ENCODE data around the gene MACO1. TPM values are rescaled to one million over a fixed set of nuclear protein-coding genes. Genes with fewer than 3 reads are reported as not detected.

MACO1 gene
- total and polyA plus RNA-seq, 2 donors from 2014 or later, result 12.1 to 19.3 TPM

- Histone ChIP-seq H3K4me1 (ENCODE audit: control insufficient read depth in 2 of 3, insufficient read depth in 2 of 3, low read depth in 1 of 3, low read length in 3 of 3) (peaks cover 0 to 4% (median 0%) of the 10 kb centered on the region in 3 donors), H3K27ac (ENCODE audit: low read depth in 2 of 2, low read length in 2 of 2) (no peak overlapping the region), H3K36me3 (ENCODE audit: control insufficient read depth in 2 of 3, insufficient read depth in 3 of 3, low read length in 3 of 3) (no peaks in the 10 kb centered on the region), H3K4me3 (ENCODE audit: low read length in 3 of 3) (no peak overlapping the region), H3K9ac (ENCODE audit: low read length in 3 of 3) (no peak overlapping the region), H3K9me3 (ENCODE audit: control insufficient read depth in 2 of 3, insufficient read depth in 1 of 3, low read length in 3 of 3) (peaks cover 0 to 9% (median 0%) of the 10 kb centered on the region in 3 donors), H3K27me3 (ENCODE audit: control insufficient read depth, insufficient read depth, low read length) (no peaks in the 10 kb centered on the region)
- FAIRE-seq, result no peak
- DNase-seq, result peak in 2 of 5 donors; percentile 59 to 72
- intact Hi-C loops (cut with DNase I), result no loop called here
- TF ChIP-seq CTCF (IDR thresholded peaks at IDR 0.05; ENCODE audit: borderline replicate concordance, extremely low read depth, insufficient read depth), result no peak
Observed at GRCh38 chr1:25522031-25522655, 91.4 kb downstream of the MACO1 start.

GRCh38 chr1:25523542-25523941 is 92.8 kb downstream of the MACO1 start:
- DNase-seq, result peak in 1 of 5 donors; percentile 48
- intact Hi-C loops (cut with DNase I), result no loop called here
- no peak overlapping the region for H3K4me3 ChIP-seq (ENCODE audit: low read length in 3 of 3)

GRCh38 chr1:25524568-25525360 is 94.1 kb downstream of the MACO1 start:
- no peak for FAIRE-seq
- TF ChIP-seq CTCF (IDR thresholded peaks at IDR 0.05; ENCODE audit: borderline replicate concordance, extremely low read depth, insufficient read depth), result no peak
- Histone ChIP-seq H3K27me3 (ENCODE audit: control insufficient read depth, insufficient read depth, low read length) (no peaks in the 10 kb centered on the region), H3K4me1 (ENCODE audit: control insufficient read depth in 2 of 3, insufficient read depth in 2 of 3, low read depth in 1 of 3, low read length in 3 of 3) (peaks cover 0 to 4% (median 0%) of the 10 kb centered on the region in 3 donors), H3K4me3 (ENCODE audit: low read length in 3 of 3) (no peak overlapping the region), H3K9me3 (ENCODE audit: control insufficient read depth in 2 of 3, insufficient read depth in 1 of 3, low read length in 3 of 3) (peaks cover 0 to 9% (median 0%) of the 10 kb centered on the region in 3 donors), H3K9ac (ENCODE audit: low read length in 3 of 3) (no peak overlapping the region), H3K36me3 (ENCODE audit: control insufficient read depth in 2 of 3, insufficient read depth in 3 of 3, low read length in 3 of 3) (no peaks in the 10 kb centered on the region), H3K27ac (ENCODE audit: low read depth in 2 of 2, low read length in 2 of 2) (no peak overlapping the region)
- intact Hi-C loops (cut with DNase I), result no loop called here
- DNase-seq, result no peak

More at GRCh38 chr1:25523542-25523941, 92.8 kb downstream of the MACO1 start:
- Histone ChIP-seq H3K4me1 (ENCODE audit: control insufficient read depth in 2 of 3, insufficient read depth in 2 of 3, low read depth in 1 of 3, low read length in 3 of 3) (peaks cover 0 to 4% (median 0%) of the 10 kb centered on the region in 3 donors), H3K27me3 (ENCODE audit: control insufficient read depth, insufficient read depth, low read length) (no peaks in the 10 kb centered on the region), H3K36me3 (ENCODE audit: control insufficient read depth in 2 of 3, insufficient read depth in 3 of 3, low read length in 3 of 3) (no peaks in the 10 kb centered on the region), H3K27ac (ENCODE audit: low read depth in 2 of 2, low read length in 2 of 2) (no peak overlapping the region), H3K9ac (ENCODE audit: low read length in 3 of 3) (no peak overlapping the region), H3K9me3 (ENCODE audit: control insufficient read depth in 2 of 3, insufficient read depth in 1 of 3, low read length in 3 of 3) (peaks cover 0 to 9% (median 0%) of the 10 kb centered on the region in 3 donors)
- FAIRE-seq, result no peak
- no peak for TF ChIP-seq CTCF (IDR thresholded peaks at IDR 0.05; ENCODE audit: borderline replicate concordance, extremely low read depth, insufficient read depth)
